HepG2 (cell line): ENCODE measurements around the gene RASSF6. TPM values are rescaled to one million over a fixed set of nuclear protein-coding genes. Genes with fewer than 3 reads are reported as not detected.

ENCODE experiments used
- ATAC-seq: fragments of 200-7000 bp; cut with Tn5 transposase; 3 replicates; pipeline ENCODE4 v1.9.1; 2020; ENCODE audit warnings: mild to moderate bottlenecking, moderate library complexity
- BruUV-seq: library from RNA; stranded (reverse); fragments of 400-500 nt; replicated peaks from 2 replicates; lab custom pipeline; 2021; lab: Mats Ljungman, UMichigan
- CTCF ChIA-PET: fragments of 300-600 bp; formaldehyde crosslinking; extraction: SDS; loops from one replicate; lab custom pipeline; 2021; ENCODE audit warnings: low total read pairs, inconsistent platforms, low intra/inter-chr PET ratio; lab: Yijun Ruan, JAX
- POLR2A ChIA-PET: fragments of 350-600 bp; sonication (Branson Sonifier 250); formaldehyde crosslinking; loops from one replicate; lab custom pipeline; 2020; ENCODE audit warnings: antibody characterized with exemption, inconsistent platforms; lab: Yijun Ruan, JAX
- DNase-seq: peaks from one replicate; pipeline ENCODE4 v3.0.0-alpha.2; 2015; ENCODE audit warnings: low spot score
- FAIRE-seq: peaks from 3 replicates; lab custom pipeline; 2011; peaks lifted over from hg19 to GRCh38; lab: Jason Lieb, UNC
- H2AFZ ChIP-seq: one replicate; pipeline ENCODE4 v1.6.1; 2011; ENCODE audit warnings: low read length, inconsistent platforms
- H3K27ac ChIP-seq: fragments of 300-600 bp; 3 replicates; pipeline ENCODE4 v1.8.0; 2011; ENCODE audit warnings: mixed run types, mild to moderate bottlenecking, mixed read lengths, low read length, inconsistent platforms; ENCODE audit not compliant: insufficient read depth; ENCODE audit errors: extremely low read length
- H3K27me3 ChIP-seq, 2 experiments: fragments of 200-600 bp in 1 of 2; 2 replicates in 1 of 2; 3 replicates in 1 of 2; pipeline versions ENCODE4 v1.6.0 to v1.8.0; 2011; ENCODE audit warnings: low read length in 2 of 2, mild to moderate bottlenecking in 2 of 2, moderate library complexity in 2 of 2, inconsistent platforms in 1 of 2; ENCODE audit not compliant: insufficient read depth in 2 of 2, control insufficient read depth in 1 of 2
- H3K36me3 ChIP-seq, 2 experiments: fragments of 200-600 bp in 1 of 2; replicated peaks in 1 of 2; 2 replicates in 1 of 2; 3 replicates in 1 of 2; pipeline versions ENCODE4 v1.5.1 to v1.8.0; 2011; ENCODE audit warnings: low read length in 2 of 2, inconsistent platforms in 1 of 2; ENCODE audit not compliant: insufficient read depth in 2 of 2, control insufficient read depth in 1 of 2
- H3K4me1 ChIP-seq: 2 replicates; pipeline ENCODE4 v1.5.1; 2012; ENCODE audit warnings: low read length, inconsistent platforms; ENCODE audit not compliant: insufficient read depth
- H3K4me2 ChIP-seq: 2 replicates; pipeline ENCODE4 v1.6.0; 2011; ENCODE audit warnings: low read depth, low read length, inconsistent platforms
- H3K4me3 ChIP-seq, 3 experiments: fragments of 200-600 bp in 1 of 3; sonication (generic), shearing (Covaris generic) in 1 of 3; replicated peaks in 1 of 3; 2 replicates each; pipeline ENCODE4 v1.5.1; 2011 to 2016; ENCODE audit warnings: low read length in 3 of 3, inconsistent platforms in 2 of 3, low read depth in 2 of 3, mild to moderate bottlenecking in 2 of 3, control low read depth in 1 of 3, mixed read lengths in 1 of 3; ENCODE audit not compliant: insufficient read depth in 1 of 3
- H3K79me2 ChIP-seq: one replicate; pipeline ENCODE4 v1.6.1; 2011; ENCODE audit warnings: low read length, inconsistent platforms; ENCODE audit not compliant: insufficient read depth
- H3K9ac ChIP-seq: 2 replicates; pipeline ENCODE4 v1.6.0; 2011; ENCODE audit warnings: mild to moderate bottlenecking, low read depth, low read length, inconsistent platforms; ENCODE audit not compliant: insufficient read depth
- H3K9me3 ChIP-seq: 2 replicates; pipeline ENCODE4 v1.5.1; 2012; ENCODE audit warnings: mild to moderate bottlenecking, low read length
- H4K20me1 ChIP-seq: 2 replicates; pipeline ENCODE4 v1.6.0; 2011; ENCODE audit warnings: inconsistent platforms, mild to moderate bottlenecking, low read length, moderate library complexity; ENCODE audit not compliant: insufficient read depth
- FLYWCH1 ChIP-seq: sonication (generic); formaldehyde crosslinking; IDR thresholded peaks from 2 replicates; pipeline ENCODE4 v1.8.1; 2023; ENCODE audit warnings: mild to moderate bottlenecking, missing genetic modification reagents
- FOXA3 ChIP-seq: IDR thresholded peaks from 2 replicates; pipeline ENCODE4 v1.6.1; 2016; ENCODE audit warnings: missing genetic modification reagents, missing compliant biosample characterization
- HMG20A ChIP-seq: IDR thresholded peaks from 2 replicates; pipeline ENCODE4 v1.6.1; 2016; ENCODE audit warnings: borderline replicate concordance
- KLF13 ChIP-seq: sonication (generic); formaldehyde crosslinking; IDR thresholded peaks from 2 replicates; pipeline ENCODE4 v1.4.0; 2020; ENCODE audit warnings: mild to moderate bottlenecking, missing genetic modification reagents
- KMT2B ChIP-seq: IDR thresholded peaks from 2 replicates; pipeline ENCODE4 v1.6.1; 2016; ENCODE audit warnings: missing genetic modification reagents, missing compliant biosample characterization
- MED8 ChIP-seq: sonication (generic); formaldehyde crosslinking; IDR thresholded peaks from 2 replicates; pipeline ENCODE4 v1.8.1; 2023; ENCODE audit warnings: mild to moderate bottlenecking, missing genetic modification reagents; ENCODE audit not compliant: insufficient replicate concordance
- PITX1 ChIP-seq: sonication (generic); formaldehyde crosslinking; IDR thresholded peaks from 2 replicates; pipeline ENCODE4 v1.5.1; 2020; ENCODE audit warnings: mild to moderate bottlenecking, missing genetic modification reagents
- SRF ChIP-seq: IDR thresholded peaks from 2 replicates; pipeline ENCODE4 v1.6.1; 2011; ENCODE audit warnings: mild to moderate bottlenecking, low read depth, low read length, moderate library complexity
- ZNF317 ChIP-seq: sonication (generic); formaldehyde crosslinking; IDR thresholded peaks from 2 replicates; pipeline ENCODE4 v1.5.0; 2020; ENCODE audit warnings: mild to moderate bottlenecking, missing genetic modification reagents
- WGBS: methylation state at CpG from one replicate; pipeline ENCODE4 v1.1.6; 2017; ENCODE audit warnings: low lambda C conversion rate; 5-methylcytosine and 5-hydroxymethylcytosine counted together
- in situ Hi-C: cut with HindIII; loops from 2 replicates; pipeline ENCODE4 v1.10.0; 2017; ENCODE audit warnings: low pct_unique_long_range_greater_than_20kb; ENCODE audit not compliant: extremely low pct_ligation_motif_present
- intact Hi-C: fragments of 100-400 bp; cut with micrococcal nuclease; formaldehyde crosslinking; loops from one replicate; pipeline ENCODE4 v1.10.0; 2022; ENCODE audit not compliant: unreplicated experiment
- polyA plus RNA-seq, 8 experiments: library from polyadenylated mRNA; depleted of rRNA in 3 of 8; stranded (reverse) in 7 of 8; unstranded in 1 of 8; fragments of >200 nt; fragmentation: Illumina TruSeq in 4 of 8; extraction: Trizol in 4 of 8; gene quantifications; 2 replicates each; pipeline versions ENCODE4 v1.2.1 to v1.2.3, GENCODE V29; 2011 to 2016; ENCODE audit warnings: low read depth in 4 of 8, missing spikeins in 1 of 8, mixed read lengths in 1 of 8; ENCODE audit not compliant: insufficient read depth in 1 of 8
- total RNA-seq, 5 experiments: library from RNA; depleted of rRNA; stranded (reverse); fragments of >200 nt; fragmentation: Illumina TruSeq; extraction: Trizol; gene quantifications; 2 replicates each; pipeline ENCODE4 v1.2.3, GENCODE V29; 2016; ENCODE audit warnings: low read depth in 1 of 5
- TF ChIP-seq, protein P1 (sequence below): sonication (generic); formaldehyde crosslinking; IDR thresholded peaks from 2 replicates; pipeline ENCODE4 v1.9.0; 2021; ENCODE audit warnings: missing genetic modification reagents, borderline replicate concordance

The RASSF6 gene
- total and polyA plus RNA-seq, 2 of the 13 experiments (the other 11 are each of a cell fraction or from before 2014, with no cell fraction given), result 0.03 to 0.11 TPM

DNA sequence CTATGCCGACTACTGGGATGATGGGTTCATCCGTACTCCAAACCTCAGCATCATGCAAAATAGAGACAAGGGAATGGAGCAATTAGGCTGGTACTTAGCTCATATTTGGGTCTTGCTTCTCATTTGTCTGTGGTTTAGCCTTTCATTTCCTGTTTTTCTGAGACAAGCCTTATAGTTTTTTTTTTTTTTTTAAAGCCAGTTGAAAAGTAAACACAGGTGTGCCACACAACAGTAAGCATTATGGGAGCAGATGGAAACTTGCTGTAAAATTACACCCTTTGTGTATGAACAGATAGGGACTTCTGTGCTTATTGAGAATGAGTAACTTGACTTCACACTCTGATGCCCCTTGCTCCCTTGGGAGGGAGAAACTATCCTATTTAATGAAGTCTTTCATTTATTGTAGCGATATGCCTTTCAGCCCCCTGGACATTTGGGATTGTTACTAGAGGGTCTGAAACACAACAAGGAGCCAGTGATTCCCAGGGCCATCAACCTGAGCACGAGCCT is 13.7 kb downstream of the RASSF6 start:
- Histone ChIP-seq H3K79me2 (no peaks in the 10 kb centered on the region), H3K4me3 (no peak overlapping the region), H3K27ac (peak overlapping the region; percentile 37), H3K9ac (no peak overlapping the region), H3K27me3 (no peaks in the 10 kb centered on the region), H4K20me1 (no peaks in the 10 kb centered on the region), H3K4me2 (peak overlapping the region; percentile 28), H2AFZ (no peak overlapping the region), H3K4me1 (peaks cover 94% of the 10 kb centered on the region)
- ATAC-seq (no peak), DNase-seq (no peak), FAIRE-seq (no peak)
- intact Hi-C loops, result no loop called here
- in situ Hi-C loops, result no loop called here
- no peak for TF ChIP-seq MED8 (CRISPR knock-in tag)
- TF ChIP-seq HMG20A, result peak; percentile 16; the same call in 1 of the 2 replicates
- no peak for TF ChIP-seq KLF13 (CRISPR knock-in tag)
- TF ChIP-seq FLYWCH1 (CRISPR knock-in tag), result no peak
- TF ChIP-seq, protein P1, sequence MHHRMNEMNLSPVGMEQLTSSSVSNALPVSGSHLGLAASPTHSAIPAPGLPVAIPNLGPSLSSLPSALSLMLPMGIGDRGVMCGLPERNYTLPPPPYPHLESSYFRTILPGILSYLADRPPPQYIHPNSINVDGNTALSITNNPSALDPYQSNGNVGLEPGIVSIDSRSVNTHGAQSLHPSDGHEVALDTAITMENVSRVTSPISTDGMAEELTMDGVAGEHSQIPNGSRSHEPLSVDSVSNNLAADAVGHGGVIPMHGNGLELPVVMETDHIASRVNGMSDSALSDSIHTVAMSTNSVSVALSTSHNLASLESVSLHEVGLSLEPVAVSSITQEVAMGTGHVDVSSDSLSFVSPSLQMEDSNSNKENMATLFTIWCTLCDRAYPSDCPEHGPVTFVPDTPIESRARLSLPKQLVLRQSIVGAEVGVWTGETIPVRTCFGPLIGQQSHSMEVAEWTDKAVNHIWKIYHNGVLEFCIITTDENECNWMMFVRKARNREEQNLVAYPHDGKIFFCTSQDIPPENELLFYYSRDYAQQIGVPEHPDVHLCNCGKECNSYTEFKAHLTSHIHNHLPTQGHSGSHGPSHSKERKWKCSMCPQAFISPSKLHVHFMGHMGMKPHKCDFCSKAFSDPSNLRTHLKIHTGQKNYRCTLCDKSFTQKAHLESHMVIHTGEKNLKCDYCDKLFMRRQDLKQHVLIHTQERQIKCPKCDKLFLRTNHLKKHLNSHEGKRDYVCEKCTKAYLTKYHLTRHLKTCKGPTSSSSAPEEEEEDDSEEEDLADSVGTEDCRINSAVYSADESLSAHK (CRISPR knock-in tag), result no peak
- TF ChIP-seq KMT2B (CRISPR knock-in tag), result no peak
- no peak for TF ChIP-seq ZNF317 (CRISPR knock-in tag)
- TF ChIP-seq PITX1 (CRISPR knock-in tag), result no peak
- 0 out of 2 replicates have a peak, but pooled peaks have one; percentile 16 for TF ChIP-seq FOXA3 (CRISPR knock-in tag)
- TF ChIP-seq SRF, result no peak
- TF ChIP-seq, all 625 proteins: peak for 2
- BruUV-seq, result no TSS peak
- H3K36me3 ChIP-seq, result no peaks in the 10 kb centered on the region
- WGBS, result 85% methylated on average over 4 of the region's 4 CpGs
- no peaks in the 10 kb centered on the region for H3K9me3 ChIP-seq
- POLR2A ChIA-PET, result interaction anchor here (1.3 kb wide), 1 partner anchor 7 kb away, joined by 5 read pairs; no protein-coding TSS in a partner anchor
- CTCF ChIA-PET, result no interaction called here
